Common myeloid progenitor, CD34-positive (primary cell): ENCODE results near the gene MORN1.

Experiments
- CTCF ChIA-PET: fragments of 350-600 bp; sonication (Branson Sonifier 250); formaldehyde crosslinking; loops from one replicate; lab custom pipeline; 2021; ENCODE audit warnings: antibody characterized with exemption; lab: Charles Lee
- POLR2A ChIA-PET: fragments of 350-600 bp; sonication (Branson Sonifier 250); formaldehyde crosslinking; loops from one replicate; lab custom pipeline; 2021; ENCODE audit warnings: antibody characterized with exemption; lab: Charles Lee
- DNase-seq, 3 donors: peaks; one replicate each; pipeline versions ENCODE4 v3.0.0 to v3.0.0-alpha.2; 2013
- H3K27ac ChIP-seq, 2 experiments: 1 replicate in 1 of 2; 2 replicates in 1 of 2; pipeline ENCODE4 v1.7.0; 2013; ENCODE audit warnings: inconsistent platforms in 2 of 2, low read length in 2 of 2, mild to moderate bottlenecking in 2 of 2, low read depth in 1 of 2, moderate library complexity in 1 of 2; ENCODE audit not compliant: severe bottlenecking in 2 of 2, insufficient read depth in 1 of 2, poor library complexity in 1 of 2
- H3K27me3 ChIP-seq, 5 experiments: replicated peaks in 2 of 5; 1 replicate in 3 of 5; 2 replicates in 2 of 5; pipeline versions ENCODE4 v1.6.1 to v1.7.0; 2013; ENCODE audit warnings: low read length in 4 of 5, mild to moderate bottlenecking in 2 of 5, moderate library complexity in 2 of 5, inconsistent platforms in 1 of 5; ENCODE audit not compliant: insufficient read depth in 5 of 5, control insufficient read depth in 4 of 5
- H3K36me3 ChIP-seq, 4 experiments: 1 replicate in 2 of 4; 2 replicates in 2 of 4; pipeline versions ENCODE4 v1.6.1 to v1.7.0; 2013; ENCODE audit warnings: low read length in 3 of 4, control low read depth in 1 of 4, mild to moderate bottlenecking in 1 of 4; ENCODE audit not compliant: control insufficient read depth in 4 of 4, insufficient read depth in 4 of 4
- H3K4me1 ChIP-seq, 4 experiments: 1 replicate in 3 of 4; 2 replicates in 1 of 4; pipeline versions ENCODE4 v1.6.1 to v1.7.1; 2013; ENCODE audit warnings: low read length in 3 of 4, mild to moderate bottlenecking in 3 of 4, control low read depth in 1 of 4, inconsistent platforms in 1 of 4, moderate library complexity in 1 of 4; ENCODE audit not compliant: control insufficient read depth in 4 of 4, insufficient read depth in 4 of 4; ENCODE audit errors: control extremely low read depth in 1 of 4
- H3K4me3 ChIP-seq, 7 experiments: 1 replicate in 4 of 7; 2 replicates in 3 of 7; pipeline versions ENCODE4 v1.5.1 to v1.7.0; 2013; ENCODE audit warnings: mild to moderate bottlenecking in 7 of 7, low read length in 6 of 7, moderate library complexity in 6 of 7, inconsistent platforms in 2 of 7, low read depth in 2 of 7, control low read depth in 1 of 7; ENCODE audit not compliant: insufficient read depth in 4 of 7, control insufficient read depth in 1 of 7; ENCODE audit errors: extremely low read depth in 1 of 7
- H3K9me3 ChIP-seq, 5 experiments: 1 replicate in 4 of 5; 2 replicates in 1 of 5; pipeline versions ENCODE4 v1.6.1 to v1.7.1; 2013; ENCODE audit warnings: low read length in 4 of 5, mild to moderate bottlenecking in 2 of 5, inconsistent platforms in 1 of 5, low read depth in 1 of 5, moderate library complexity in 1 of 5; ENCODE audit not compliant: control insufficient read depth in 4 of 5, insufficient read depth in 2 of 5; ENCODE audit errors: control extremely low read depth in 1 of 5
- WGBS: methylation state at CpG from one replicate; pipeline ENCODE4 v1.1.5; 2013; ENCODE audit not compliant: insufficient coverage; 5-methylcytosine and 5-hydroxymethylcytosine counted together

MORN1 gene

DNA sequence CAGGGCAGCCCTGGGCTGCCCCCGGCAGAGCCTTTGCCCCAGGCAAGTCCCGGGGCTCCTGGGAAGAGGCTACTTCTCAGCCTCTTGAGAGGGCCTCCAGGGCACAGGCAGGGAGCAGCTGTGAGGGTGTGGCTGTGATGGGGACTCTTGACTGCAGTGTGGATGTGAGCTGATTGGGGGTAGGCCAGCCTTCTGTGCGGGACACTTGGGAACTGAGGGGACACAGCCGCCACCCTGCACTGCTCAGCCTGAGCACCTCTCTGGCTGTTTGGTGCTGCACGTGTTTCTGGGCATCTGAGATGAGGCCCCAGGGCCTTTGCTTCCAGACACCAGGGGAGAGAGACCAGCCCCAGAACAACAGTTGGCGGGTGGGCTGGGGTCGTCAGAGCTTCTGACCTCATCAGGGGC, 101.2 kb downstream of the MORN1 start:
- DNase-seq: peak in 1 of 3 donors; percentile 45
- Histone ChIP-seq H3K4me3 (peak overlapping the region in 4 of 7 experiments; percentile 37 to 75 (median 59)), H3K4me1 (peaks cover 10 to 74% (median 72%) of the 10 kb centered on the region in 4 experiments)

DNA sequence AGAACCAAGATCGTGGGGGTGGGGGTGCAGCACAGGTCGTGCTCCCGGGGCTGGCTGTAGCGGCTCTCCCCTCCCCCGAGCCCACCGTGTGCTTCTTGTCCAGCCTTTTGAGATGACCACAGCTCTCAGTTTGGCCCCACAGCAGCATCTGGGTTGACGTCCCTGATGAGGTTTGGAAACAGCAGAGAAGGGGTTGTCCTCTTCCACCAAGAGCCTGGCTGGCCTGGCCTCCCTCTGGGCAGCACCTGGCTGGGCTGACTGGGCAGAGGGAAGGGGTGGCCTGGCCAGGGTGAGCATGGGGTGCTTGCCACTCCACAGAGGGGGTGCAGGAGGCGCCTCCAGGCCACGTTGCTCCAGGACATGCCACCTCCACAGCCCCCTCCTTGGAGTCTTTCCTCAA, 101.7 kb downstream of the MORN1 start:
- Histone ChIP-seq H3K9me3 (no peaks in the 10 kb centered on the region), H3K27me3 (no peaks in the 10 kb centered on the region), H3K36me3 (peaks cover 0 to 3% (median 0%) of the 10 kb centered on the region in 4 experiments), H3K4me3 (peak overlapping the region in 3 of 7 experiments; percentile 37 to 61 (median 57)), H3K27ac (no peak overlapping the region), H3K4me1 (peaks cover 10 to 68% (median 67%) of the 10 kb centered on the region in 4 experiments)
- POLR2A ChIA-PET: interaction anchor here (0.6 to 5.4 kb wide), 10 partner anchors 11 to 95 kb away, joined by 3 to 80 read pairs (median 15); partner anchors contain the start of gene FAAP20
- CTCF ChIA-PET: interaction anchor here (1.7 to 5.4 kb wide), 5 partner anchors 10 to 34 kb away, joined by 6 to 31 read pairs (median 16); no protein-coding TSS in a partner anchor
- WGBS: 89% methylated on average over 5 of the region's 9 CpGs
- DNase-seq: no peak

More for the DNA sequence above, 101.2 kb downstream of the MORN1 start:
- H3K27me3 ChIP-seq: no peaks in the 10 kb centered on the region
- H3K9me3 ChIP-seq: no peaks in the 10 kb centered on the region
- ChIA-PET POLR2A (interaction anchor here (0.6 to 5.4 kb wide), 13 partner anchors 10 to 95 kb away, joined by 3 to 80 read pairs (median 8); partner anchors contain the start of genes FAAP20 and SKI), CTCF (interaction anchor here (1.0 to 5.4 kb wide), 8 partner anchors 9 to 34 kb away, joined by 3 to 31 read pairs (median 12); no protein-coding TSS in a partner anchor)
- peak overlapping the region; percentile 64 to 80 for H3K27ac ChIP-seq
- 29% methylated on average over 7 of the region's 7 CpGs for WGBS
- H3K36me3 ChIP-seq: peaks cover 0 to 3% (median 0%) of the 10 kb centered on the region in 4 experiments

DNA sequence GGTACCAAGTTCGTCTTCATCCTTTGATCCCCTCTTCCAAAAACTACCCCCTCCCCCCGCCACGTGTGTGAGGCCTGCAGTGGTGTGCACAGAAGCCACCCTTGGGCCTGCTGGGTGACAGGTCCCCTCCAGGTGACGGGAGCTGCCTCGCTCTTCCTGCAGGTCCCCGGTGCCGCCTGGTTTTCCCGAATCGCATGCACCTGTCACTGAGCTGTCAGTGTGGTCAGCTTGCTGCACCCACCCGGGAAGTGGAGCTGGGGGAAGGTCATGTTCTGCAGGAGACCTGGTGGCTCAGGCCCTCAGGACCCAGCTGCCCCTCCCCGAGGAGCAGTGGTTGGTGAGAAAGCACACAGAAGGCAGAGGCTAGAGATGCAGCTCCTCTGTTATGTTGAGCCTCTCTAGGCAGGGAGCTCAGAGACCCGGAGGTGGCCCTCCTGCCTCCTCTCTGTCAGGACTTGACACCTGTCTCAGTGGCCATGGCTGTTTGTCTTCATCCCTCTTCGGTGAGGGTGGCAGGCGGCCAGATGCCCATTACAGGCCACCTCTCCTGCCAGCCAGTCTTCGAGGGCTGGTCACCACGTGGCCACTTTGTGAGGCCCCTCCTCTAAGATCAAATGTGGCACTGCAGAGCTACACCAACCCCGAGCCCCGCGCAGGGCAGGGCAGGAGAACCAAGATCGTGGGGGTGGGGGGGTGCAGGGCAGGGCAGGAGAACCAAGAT, 102.4 kb downstream of the MORN1 start:
- peaks cover 0 to 3% (median 0%) of the 10 kb centered on the region in 4 experiments for H3K36me3 ChIP-seq
- H3K4me3 ChIP-seq: no peak overlapping the region
- no peaks in the 10 kb centered on the region for H3K9me3 ChIP-seq
- H3K27me3 ChIP-seq: no peaks in the 10 kb centered on the region
- ChIA-PET CTCF (interaction anchor here (0.8 to 5.4 kb wide), 7 partner anchors 10 to 33 kb away, joined by 3 to 31 read pairs (median 6); no protein-coding TSS in a partner anchor), POLR2A (interaction anchor here (1.8 to 5.4 kb wide), 4 partner anchors 10 to 32 kb away, joined by 10 to 80 read pairs (median 48); no protein-coding TSS in a partner anchor)
- H3K4me1 ChIP-seq: peaks cover 10 to 62% (median 60%) of the 10 kb centered on the region in 4 experiments
- DNase-seq: no peak
- 92% methylated on average over 16 of the region's 20 CpGs for WGBS
- no peak overlapping the region for H3K27ac ChIP-seq

DNA sequence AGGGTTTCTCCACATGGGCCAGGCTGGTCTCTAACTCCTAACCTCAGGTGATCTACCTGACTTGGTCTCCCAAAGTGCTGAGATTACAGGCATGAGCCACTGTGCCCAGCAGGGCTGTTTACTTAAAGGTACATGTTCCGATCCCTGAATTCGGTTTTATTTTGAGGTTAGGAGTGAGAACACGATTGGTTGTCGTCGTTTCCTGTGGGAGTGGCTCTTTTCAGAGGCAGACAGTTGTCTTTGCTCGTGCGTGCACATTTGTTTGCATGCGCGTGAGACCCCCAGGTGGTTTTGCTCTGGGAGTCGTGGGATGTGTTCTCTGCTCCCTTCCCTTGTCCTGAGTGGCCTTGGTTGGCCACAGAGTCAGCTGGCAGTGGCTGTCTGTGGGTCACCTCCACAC, 103.0 kb downstream of the MORN1 start:
- CTCF ChIA-PET: interaction anchor here (1.0 to 5.4 kb wide), 4 partner anchors 9 to 33 kb away, joined by 3 to 31 read pairs (median 5); no protein-coding TSS in a partner anchor
- H3K27ac ChIP-seq: no peak overlapping the region
- peaks cover 10 to 59% (median 55%) of the 10 kb centered on the region in 4 experiments for H3K4me1 ChIP-seq
- 86% methylated on average over 10 of the region's 10 CpGs for WGBS
- no peak overlapping the region for H3K4me3 ChIP-seq
- no peak for DNase-seq
- POLR2A ChIA-PET: interaction anchor here (1.8 to 5.4 kb wide), 3 partner anchors 10 to 32 kb away, joined by 10 to 80 read pairs (median 79); no protein-coding TSS in a partner anchor
- no peaks in the 10 kb centered on the region for H3K9me3 ChIP-seq
- H3K27me3 ChIP-seq: no peaks in the 10 kb centered on the region
- H3K36me3 ChIP-seq: peaks cover 0 to 3% (median 0%) of the 10 kb centered on the region in 4 experiments

DNA sequence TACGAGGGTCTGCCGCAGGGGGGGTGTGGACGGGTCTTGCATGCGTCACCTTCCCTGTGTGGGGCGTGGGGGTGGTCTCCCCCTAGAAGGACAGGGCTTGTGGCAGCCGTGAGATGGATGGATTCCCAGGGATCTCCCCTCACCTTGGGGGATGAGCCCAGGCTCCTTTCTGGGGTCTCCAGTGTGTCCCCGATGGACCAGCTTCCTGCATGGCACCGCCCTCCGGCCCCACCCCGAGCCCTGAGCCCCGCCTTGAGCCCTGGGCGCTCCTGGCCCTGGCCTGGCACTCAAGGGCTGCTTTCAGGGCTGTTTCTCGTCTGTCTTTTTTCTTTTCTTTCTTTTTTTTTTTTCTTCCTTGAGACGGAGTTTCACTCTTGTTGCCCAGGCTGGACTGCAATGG, 103.7 kb downstream of the MORN1 start:
- Histone ChIP-seq H3K9me3 (no peaks in the 10 kb centered on the region), H3K4me1 (peaks cover 10 to 53% (median 49%) of the 10 kb centered on the region in 4 experiments), H3K27ac (no peak overlapping the region), H3K36me3 (peaks cover 0 to 3% (median 0%) of the 10 kb centered on the region in 4 experiments), H3K4me3 (no peak overlapping the region), H3K27me3 (no peaks in the 10 kb centered on the region)
- WGBS: 99% methylated on average over 14 of the region's 14 CpGs
- POLR2A ChIA-PET: interaction anchor here (1.8 to 5.4 kb wide), 2 partner anchors 9 to 31 kb away, joined by 10 to 79 read pairs; no protein-coding TSS in a partner anchor
- CTCF ChIA-PET: interaction anchor here (1.7 to 5.4 kb wide), 2 partner anchors 11 to 12 kb away, joined by 6 to 31 read pairs; no protein-coding TSS in a partner anchor
- DNase-seq: no peak

DNA sequence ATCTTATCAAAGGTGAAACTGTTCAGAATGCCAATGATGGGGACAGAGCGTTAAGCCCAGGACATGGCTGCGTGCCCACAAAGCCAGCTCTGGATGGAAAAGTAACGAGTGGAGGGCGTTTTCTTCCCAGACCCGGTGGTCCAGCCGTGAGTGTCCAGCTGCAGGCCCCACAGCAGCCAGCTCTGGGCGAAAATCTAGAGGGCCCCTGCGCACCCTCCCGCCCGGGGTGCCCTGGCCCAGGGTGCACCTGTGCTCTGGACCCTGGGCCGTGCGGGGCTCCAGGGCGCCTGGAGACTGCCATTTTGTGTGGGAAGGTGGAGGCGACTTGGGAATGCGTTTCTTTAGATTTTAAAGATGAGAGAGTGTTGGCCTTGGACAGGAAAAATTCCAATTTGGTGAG, 104.4 kb downstream of the MORN1 start:
- no peaks in the 10 kb centered on the region for H3K9me3 ChIP-seq
- H3K4me3 ChIP-seq: no peak overlapping the region
- H3K36me3 ChIP-seq: peaks cover 0 to 3% (median 0%) of the 10 kb centered on the region in 4 experiments
- ChIA-PET CTCF (no interaction called here), POLR2A (no interaction called here)
- no peak for DNase-seq
- H3K27me3 ChIP-seq: no peaks in the 10 kb centered on the region
- H3K27ac ChIP-seq: no peak overlapping the region
- whole genome bisulfite sequencing: 97% methylated on average over 13 of the region's 15 CpGs
- peaks cover 10 to 45% (median 41%) of the 10 kb centered on the region in 4 experiments for H3K4me1 ChIP-seq
